Ecto neural progenitor cell (in vitro differentiated cells): ENCODE data around the gene DNAJC4.

Experiments used
- DNase-seq: peaks from one replicate; pipeline ENCODE4 v3.0.0-alpha.2; 2018; ENCODE audit warnings: low spot score

The DNAJC4 gene

GRCh38 chr11:64208086-64208795 is 22.1 kb upstream of the DNAJC4 start:
- DNase-seq, result peak; percentile 44

- DNase-seq, result no peak
Measured at GRCh38 chr11:64208796-64209562, 21.4 kb upstream of the DNAJC4 start.

- DNase-seq, result no peak
Measured at GRCh38 chr11:64209563-64209843, 20.8 kb upstream of the DNAJC4 start.

DNA sequence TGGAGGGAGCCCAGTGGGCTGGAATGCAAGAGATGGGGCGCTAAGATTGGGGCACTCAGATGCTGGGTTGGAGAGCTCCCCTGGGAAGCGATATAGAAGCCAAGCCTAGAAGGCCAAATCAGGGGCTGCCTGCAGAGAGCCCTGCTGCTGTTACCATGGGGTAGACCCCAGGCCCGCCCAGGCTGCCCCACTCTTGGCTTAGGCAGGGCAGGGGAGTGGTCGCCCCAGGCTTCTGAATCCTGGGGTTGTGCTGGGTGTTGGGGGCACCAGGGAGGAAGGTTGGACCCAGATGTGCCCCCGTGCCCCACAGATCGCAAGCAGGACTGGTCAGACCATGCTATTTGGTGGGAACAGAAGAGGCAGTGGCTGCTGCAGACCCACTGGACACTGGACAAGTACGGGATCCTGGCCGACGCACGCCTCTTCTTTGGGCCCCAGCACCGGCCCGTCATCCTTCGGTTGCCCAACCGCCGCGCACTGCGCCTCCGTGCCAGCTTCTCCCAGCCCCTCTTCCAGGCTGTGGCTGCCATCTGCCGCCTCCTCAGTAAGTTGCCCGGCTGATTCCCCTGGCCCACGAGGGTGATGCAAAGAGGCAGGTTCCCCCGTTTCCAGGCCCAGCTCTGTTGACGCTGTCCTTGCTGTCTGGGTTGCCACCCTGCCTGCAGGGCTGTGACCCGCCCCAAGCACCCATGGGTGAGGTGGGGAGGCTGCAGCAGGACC is 19.9 kb upstream of the DNAJC4 start:
- DNase-seq, result no peak

DNA sequence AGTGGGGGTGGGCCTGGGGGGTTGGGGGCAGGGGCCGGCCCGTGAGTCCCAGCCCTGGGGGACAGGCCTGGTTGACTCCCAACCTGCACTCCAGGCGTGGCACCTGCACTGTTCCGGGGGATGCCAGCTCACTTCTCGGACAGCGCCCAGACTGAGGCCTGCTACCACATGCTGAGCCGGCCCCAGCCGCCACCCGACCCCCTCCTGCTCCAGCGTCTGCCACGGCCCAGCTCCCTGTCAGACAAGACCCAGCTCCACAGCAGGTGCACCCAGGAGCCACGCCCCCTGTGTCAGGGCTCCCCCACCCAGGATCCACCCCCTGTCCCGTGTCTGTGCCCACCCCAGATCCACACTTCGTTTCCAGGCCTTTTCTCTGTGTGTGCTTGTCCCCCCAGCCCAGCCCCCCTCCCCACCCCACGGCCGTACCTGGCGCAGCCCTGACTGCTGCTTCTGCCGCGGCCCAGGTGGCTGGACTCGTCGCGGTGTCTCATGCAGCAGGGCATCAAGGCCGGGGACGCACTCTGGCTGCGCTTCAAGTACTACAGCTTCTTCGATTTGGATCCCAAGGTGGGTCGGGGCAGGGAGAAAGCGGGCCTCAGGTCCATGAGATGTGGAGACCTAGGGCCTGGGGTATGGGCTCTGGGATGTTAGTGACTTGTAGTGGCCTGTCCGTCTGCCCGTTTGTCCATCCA is 19.0 kb upstream of the DNAJC4 start:
- DNase-seq, result no peak

GRCh38 chr11:64216879-64217278 is 13.5 kb upstream of the DNAJC4 start:
- no peak for DNase-seq

DNA sequence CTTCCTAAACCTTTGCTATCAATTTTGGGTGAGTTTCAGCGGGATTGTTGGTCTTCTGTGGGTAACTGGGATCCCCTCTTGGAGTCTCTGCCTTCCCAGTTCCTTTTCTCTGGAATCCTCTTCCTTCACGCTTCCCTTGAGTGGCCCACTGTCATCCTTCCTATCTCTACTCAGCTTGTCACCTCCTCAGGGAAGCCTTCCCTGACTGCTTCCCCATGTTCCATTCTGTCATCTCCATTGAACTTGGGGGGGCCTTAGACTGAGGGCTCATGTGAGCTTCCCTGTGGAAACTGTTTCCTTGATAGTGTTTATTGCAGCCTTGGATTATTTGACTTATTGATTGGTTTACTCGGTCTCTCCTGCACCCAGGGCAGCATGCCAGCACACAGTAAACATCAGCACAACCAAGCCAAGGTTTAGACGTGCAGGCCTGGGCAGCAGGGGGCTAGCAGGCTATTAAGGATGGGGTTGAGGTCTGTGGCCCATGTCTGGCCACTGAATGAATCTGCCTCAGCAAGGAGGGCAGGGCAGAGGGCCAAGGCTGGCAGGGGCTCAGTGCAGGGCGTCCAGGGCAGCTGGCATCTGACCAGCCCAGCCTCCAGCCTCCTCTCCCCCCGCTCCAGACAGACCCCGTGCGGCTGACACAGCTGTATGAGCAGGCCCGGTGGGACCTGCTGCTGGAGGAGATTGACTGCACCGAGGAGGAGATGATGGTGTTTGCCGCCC is 11.6 kb upstream of the DNAJC4 start:
- DNase-seq, result no peak

GRCh38 chr11:64219354-64219684 is 11.0 kb upstream of the DNAJC4 start:
- no peak for DNase-seq

DNA sequence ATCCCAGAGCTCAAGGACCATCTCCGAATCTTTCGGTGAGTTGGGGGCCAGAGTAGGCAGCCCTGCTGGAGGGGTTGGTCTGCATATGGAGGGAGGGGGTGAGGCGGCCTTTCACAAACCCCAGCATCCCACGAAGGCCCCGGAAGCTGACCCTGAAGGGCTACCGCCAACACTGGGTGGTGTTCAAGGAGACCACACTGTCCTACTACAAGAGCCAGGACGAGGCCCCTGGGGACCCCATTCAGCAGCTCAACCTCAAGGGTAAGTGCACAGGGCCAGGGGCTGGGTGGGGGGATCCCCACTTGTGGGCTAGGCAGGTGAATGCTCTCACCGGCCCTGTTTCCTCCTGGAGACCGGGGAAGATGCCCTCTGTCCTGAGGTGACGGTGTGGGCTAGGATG is 10.6 kb upstream of the DNAJC4 start:
- DNase-seq, result no peak

GRCh38 chr11:64220271-64220670 is 10.1 kb upstream of the DNAJC4 start:
- DNase-seq, result no peak

- DNase-seq, result no peak
Measured at GRCh38 chr11:64220798-64221197, 9.6 kb upstream of the DNAJC4 start.

DNA sequence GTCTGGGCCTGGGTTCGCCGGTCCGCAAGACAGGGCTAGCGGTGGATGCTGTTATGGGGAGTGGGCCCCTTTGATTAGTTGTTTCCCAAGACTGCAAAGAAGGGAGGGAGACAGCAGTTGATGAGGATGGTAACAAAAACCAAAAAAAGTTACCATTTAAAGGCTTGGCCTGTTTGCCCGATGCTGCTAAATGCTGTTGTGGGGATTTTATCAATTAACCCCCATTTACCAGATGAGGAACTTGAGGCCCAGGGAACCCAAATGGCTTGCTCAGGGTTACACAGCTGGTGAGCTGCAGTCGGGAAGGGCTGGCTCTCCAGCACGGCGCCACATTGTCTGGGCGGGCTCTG is 7.7 kb upstream of the DNAJC4 start:
- no peak for DNase-seq

- no peak for DNase-seq
Measured at GRCh38 chr11:64223001-64223651, 7.2 kb upstream of the DNAJC4 start.

- DNase-seq, result no peak
Measured at GRCh38 chr11:64224151-64224890, 6.0 kb upstream of the DNAJC4 start.

GRCh38 chr11:64224891-64225607 is 5.3 kb upstream of the DNAJC4 start:
- no peak for DNase-seq

GRCh38 chr11:64225608-64226506 is 4.5 kb upstream of the DNAJC4 start, which contains the start of the genes NUDT22 and TRPT1:
Gene NUDT22, plus strand, starts transcription at chr11:64226274. Its CDS starts 379 bp downstream, at chr11:64226653.
Gene TRPT1, minus strand, starts transcription at chr11:64226186. Its CDS starts 326 bp downstream, at chr11:64225860.
- DNase-seq, result peak; percentile 94

DNA sequence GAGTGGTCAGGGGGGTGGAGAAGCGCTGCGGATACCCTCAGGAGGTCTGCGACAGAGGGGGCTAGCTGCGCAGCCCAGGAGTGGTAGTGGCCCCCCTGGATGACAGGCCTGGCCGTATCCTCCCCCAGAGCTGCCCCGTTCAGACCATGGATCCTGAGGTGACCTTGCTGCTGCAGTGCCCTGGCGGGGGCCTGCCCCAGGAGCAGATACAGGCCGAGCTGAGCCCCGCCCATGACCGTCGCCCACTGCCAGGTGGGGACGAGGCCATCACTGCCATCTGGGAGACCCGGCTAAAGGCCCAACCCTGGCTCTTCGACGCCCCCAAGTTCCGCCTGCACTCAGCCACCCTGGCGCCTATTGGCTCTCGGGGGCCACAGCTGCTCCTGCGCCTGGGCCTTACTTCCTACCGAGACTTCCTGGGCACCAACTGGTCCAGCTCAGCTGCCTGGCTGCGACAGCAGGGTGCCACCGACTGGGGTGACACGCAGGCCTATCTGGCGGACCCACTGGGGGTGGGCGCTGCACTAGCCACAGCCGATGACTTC is 3.8 kb upstream of the DNAJC4 start:
- no peak for DNase-seq

- DNase-seq, result no peak
Measured at GRCh38 chr11:64227405-64227956, 2.9 kb upstream of the DNAJC4 start.
